ENCODE data around the gene KIF5C.

DNA sequence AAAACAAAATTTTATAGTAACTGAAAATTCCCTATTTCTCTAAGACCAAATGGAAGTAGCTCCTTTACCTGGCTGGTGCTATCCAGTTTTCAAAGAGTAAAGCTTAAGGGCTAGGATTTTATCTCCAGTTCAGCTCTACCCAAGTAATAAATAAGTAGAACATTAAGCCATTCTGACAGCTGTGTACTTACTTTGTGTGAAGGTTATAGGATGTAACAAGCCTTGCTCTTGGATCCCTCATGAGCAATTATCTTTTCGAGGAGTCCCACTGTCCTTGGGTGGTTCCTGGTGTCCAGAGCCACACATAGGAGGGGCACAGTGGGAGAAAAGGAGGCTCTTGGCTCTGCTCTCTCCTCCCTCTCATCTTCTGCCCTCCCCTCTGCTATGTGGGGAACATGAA is 45.5 kb downstream of the KIF5C start:
- TF ChIP-seq ZFP3 (CRISPR knock-in tag; IDR thresholded peaks at IDR 0.05) (no peak), ZNF70 (CRISPR knock-in tag; IDR thresholded peaks at IDR 0.05) (no peak), ZNF565 (CRISPR knock-in tag; conservative IDR thresholded peaks at IDR 0.05; ENCODE audit: low read depth) (no peak), ZC3H10 (CRISPR knock-in tag; IDR thresholded peaks at IDR 0.05) (no peak), BACH2 (CRISPR knock-in tag; IDR thresholded peaks at IDR 0.05; ENCODE audit: borderline replicate concordance) (no peak), SNAI2 (CRISPR knock-in tag; IDR thresholded peaks at IDR 0.05) (no peak), CSDC2 (CRISPR knock-in tag; IDR thresholded peaks at IDR 0.05) (no peak), ISL1 (CRISPR knock-in tag; IDR thresholded peaks at IDR 0.05) (no peak), RARB (CRISPR knock-in tag; IDR thresholded peaks at IDR 0.05) (no peak), ZFP30 (CRISPR knock-in tag; IDR thresholded peaks at IDR 0.05) (no peak), OSR1 (CRISPR knock-in tag; IDR thresholded peaks at IDR 0.05) (no peak), TCF4 (CRISPR knock-in tag; IDR thresholded peaks at IDR 0.05; ENCODE audit: borderline replicate concordance) (no peak)

Measured in SK-N-SH treated with all-trans-retinoic acid at 6 μM for 48 hours (cell line).